ENCODE measurements around the gene CABP5. TPM values are rescaled to one million over a fixed set of nuclear protein-coding genes. Genes with fewer than 3 reads are reported as not detected.

CABP5 gene
- total RNA-seq, 1 experiment from 2014 or later = not detected

DNA sequence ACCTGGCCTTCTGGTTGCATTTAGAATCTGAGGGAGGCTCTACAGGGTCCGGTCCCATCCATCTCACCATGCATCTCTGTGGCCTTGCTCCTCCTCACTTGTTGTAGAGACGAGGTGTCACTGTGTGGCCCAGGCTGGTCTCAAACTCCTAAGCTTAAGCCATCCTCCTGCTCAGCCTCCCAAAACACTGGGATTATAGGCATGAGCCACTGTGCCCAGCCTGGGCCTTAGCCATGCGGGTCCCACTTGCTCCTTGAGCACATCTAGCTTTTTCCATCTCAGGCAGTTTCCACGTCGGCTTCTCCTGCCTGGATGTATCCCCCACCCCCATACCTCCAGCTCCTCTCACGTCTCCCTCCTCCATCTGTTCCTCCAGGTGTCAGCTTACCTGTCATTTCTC is 39.6 kb downstream of the CABP5 start:
- TF ChIP-seq POLR2A (IDR thresholded peaks at IDR 0.05; ENCODE audit: borderline replicate concordance, extremely low read depth, insufficient read depth, insufficient read length) = no peak
- no peak for TF ChIP-seq CEBPB (IDR thresholded peaks at IDR 0.05; ENCODE audit: low read depth)
- TF ChIP-seq FOSL1 (IDR thresholded peaks at IDR 0.05; ENCODE audit: low read depth) = no peak
- TF ChIP-seq ELF1 (IDR thresholded peaks at IDR 0.05; ENCODE audit: borderline replicate concordance, low read depth) = no peak
- TF ChIP-seq CBX3 (IDR thresholded peaks at IDR 0.05; ENCODE audit: low read depth) = no peak
- no peak for TF ChIP-seq SRF (IDR thresholded peaks at IDR 0.05; ENCODE audit: low read depth)
- TF ChIP-seq EZH2 (IDR thresholded peaks at IDR 0.05) = no peak
- TF ChIP-seq, protein P1, sequence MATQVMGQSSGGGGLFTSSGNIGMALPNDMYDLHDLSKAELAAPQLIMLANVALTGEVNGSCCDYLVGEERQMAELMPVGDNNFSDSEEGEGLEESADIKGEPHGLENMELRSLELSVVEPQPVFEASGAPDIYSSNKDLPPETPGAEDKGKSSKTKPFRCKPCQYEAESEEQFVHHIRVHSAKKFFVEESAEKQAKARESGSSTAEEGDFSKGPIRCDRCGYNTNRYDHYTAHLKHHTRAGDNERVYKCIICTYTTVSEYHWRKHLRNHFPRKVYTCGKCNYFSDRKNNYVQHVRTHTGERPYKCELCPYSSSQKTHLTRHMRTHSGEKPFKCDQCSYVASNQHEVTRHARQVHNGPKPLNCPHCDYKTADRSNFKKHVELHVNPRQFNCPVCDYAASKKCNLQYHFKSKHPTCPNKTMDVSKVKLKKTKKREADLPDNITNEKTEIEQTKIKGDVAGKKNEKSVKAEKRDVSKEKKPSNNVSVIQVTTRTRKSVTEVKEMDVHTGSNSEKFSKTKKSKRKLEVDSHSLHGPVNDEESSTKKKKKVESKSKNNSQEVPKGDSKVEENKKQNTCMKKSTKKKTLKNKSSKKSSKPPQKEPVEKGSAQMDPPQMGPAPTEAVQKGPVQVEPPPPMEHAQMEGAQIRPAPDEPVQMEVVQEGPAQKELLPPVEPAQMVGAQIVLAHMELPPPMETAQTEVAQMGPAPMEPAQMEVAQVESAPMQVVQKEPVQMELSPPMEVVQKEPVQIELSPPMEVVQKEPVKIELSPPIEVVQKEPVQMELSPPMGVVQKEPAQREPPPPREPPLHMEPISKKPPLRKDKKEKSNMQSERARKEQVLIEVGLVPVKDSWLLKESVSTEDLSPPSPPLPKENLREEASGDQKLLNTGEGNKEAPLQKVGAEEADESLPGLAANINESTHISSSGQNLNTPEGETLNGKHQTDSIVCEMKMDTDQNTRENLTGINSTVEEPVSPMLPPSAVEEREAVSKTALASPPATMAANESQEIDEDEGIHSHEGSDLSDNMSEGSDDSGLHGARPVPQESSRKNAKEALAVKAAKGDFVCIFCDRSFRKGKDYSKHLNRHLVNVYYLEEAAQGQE (IDR thresholded peaks at IDR 0.05; ENCODE audit: low read depth) = no peak
- TF ChIP-seq, protein P2, sequence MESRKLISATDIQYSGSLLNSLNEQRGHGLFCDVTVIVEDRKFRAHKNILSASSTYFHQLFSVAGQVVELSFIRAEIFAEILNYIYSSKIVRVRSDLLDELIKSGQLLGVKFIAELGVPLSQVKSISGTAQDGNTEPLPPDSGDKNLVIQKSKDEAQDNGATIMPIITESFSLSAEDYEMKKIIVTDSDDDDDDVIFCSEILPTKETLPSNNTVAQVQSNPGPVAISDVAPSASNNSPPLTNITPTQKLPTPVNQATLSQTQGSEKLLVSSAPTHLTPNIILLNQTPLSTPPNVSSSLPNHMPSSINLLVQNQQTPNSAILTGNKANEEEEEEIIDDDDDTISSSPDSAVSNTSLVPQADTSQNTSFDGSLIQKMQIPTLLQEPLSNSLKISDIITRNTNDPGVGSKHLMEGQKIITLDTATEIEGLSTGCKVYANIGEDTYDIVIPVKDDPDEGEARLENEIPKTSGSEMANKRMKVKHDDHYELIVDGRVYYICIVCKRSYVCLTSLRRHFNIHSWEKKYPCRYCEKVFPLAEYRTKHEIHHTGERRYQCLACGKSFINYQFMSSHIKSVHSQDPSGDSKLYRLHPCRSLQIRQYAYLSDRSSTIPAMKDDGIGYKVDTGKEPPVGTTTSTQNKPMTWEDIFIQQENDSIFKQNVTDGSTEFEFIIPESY (IDR thresholded peaks at IDR 0.05; ENCODE audit: extremely low read depth, insufficient replicate concordance, low read length) = no peak
- TF ChIP-seq, protein P3, sequence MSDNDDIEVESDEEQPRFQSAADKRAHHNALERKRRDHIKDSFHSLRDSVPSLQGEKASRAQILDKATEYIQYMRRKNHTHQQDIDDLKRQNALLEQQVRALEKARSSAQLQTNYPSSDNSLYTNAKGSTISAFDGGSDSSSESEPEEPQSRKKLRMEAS (IDR thresholded peaks at IDR 0.05) = no peak
- TF ChIP-seq TCF7L2 (IDR thresholded peaks at IDR 0.05; ENCODE audit: borderline replicate concordance, extremely low read depth, insufficient read depth, insufficient read length) = no peak
- no peak for TF ChIP-seq JUND (IDR thresholded peaks at IDR 0.05)
- TF ChIP-seq ZFX (IDR thresholded peaks at IDR 0.05) = no peak
- no peak for TF ChIP-seq EZH2phosphoT487 (IDR thresholded peaks at IDR 0.05; ENCODE audit: borderline replicate concordance)
- TF ChIP-seq, protein P4, sequence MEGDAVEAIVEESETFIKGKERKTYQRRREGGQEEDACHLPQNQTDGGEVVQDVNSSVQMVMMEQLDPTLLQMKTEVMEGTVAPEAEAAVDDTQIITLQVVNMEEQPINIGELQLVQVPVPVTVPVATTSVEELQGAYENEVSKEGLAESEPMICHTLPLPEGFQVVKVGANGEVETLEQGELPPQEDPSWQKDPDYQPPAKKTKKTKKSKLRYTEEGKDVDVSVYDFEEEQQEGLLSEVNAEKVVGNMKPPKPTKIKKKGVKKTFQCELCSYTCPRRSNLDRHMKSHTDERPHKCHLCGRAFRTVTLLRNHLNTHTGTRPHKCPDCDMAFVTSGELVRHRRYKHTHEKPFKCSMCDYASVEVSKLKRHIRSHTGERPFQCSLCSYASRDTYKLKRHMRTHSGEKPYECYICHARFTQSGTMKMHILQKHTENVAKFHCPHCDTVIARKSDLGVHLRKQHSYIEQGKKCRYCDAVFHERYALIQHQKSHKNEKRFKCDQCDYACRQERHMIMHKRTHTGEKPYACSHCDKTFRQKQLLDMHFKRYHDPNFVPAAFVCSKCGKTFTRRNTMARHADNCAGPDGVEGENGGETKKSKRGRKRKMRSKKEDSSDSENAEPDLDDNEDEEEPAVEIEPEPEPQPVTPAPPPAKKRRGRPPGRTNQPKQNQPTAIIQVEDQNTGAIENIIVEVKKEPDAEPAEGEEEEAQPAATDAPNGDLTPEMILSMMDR (IDR thresholded peaks at IDR 0.05 in 2 of 3, conservative IDR thresholded peaks at IDR 0.05 in 1 of 3; ENCODE audit: borderline replicate concordance in 1 of 3, insufficient read depth in 1 of 3, low read depth in 2 of 3, low read length in 2 of 3) = no peak
- Histone ChIP-seq H3K4me1 (ENCODE audit: control insufficient read depth in 1 of 2, insufficient read depth in 2 of 2, low read length in 2 of 2) (no peaks in the 10 kb centered on the region), H3K36me3 (ENCODE audit: control insufficient read depth in 1 of 2, insufficient read depth in 2 of 2, low read length in 2 of 2) (no peaks in the 10 kb centered on the region), H3K79me2 (ENCODE audit: insufficient read depth, low read length) (no peaks in the 10 kb centered on the region), H3K9me2 (ENCODE audit: insufficient read depth) (no peaks in the 10 kb centered on the region), H2AFZ (ENCODE audit: low read depth, low read length, poor library complexity, severe bottlenecking) (no peak overlapping the region), H3K4me3 (replicated peaks in 1 of 2; ENCODE audit: low read depth in 1 of 2, low read length in 2 of 2) (no peak overlapping the region), H3K27me3 (ENCODE audit: insufficient read depth, low read length) (no peaks in the 10 kb centered on the region), H4K20me1 (ENCODE audit: insufficient read depth) (no peaks in the 10 kb centered on the region), H3K9ac (ENCODE audit: low read length) (no peak overlapping the region), H3K27ac (ENCODE audit: low read depth, low read length) (no peak overlapping the region), H3K4me2 (ENCODE audit: low read length) (no peak overlapping the region), H3K9me3 (ENCODE audit: control insufficient read depth in 1 of 2, insufficient read depth in 1 of 2, low read depth in 1 of 2, low read length in 2 of 2) (no peaks in the 10 kb centered on the region)
- ChIA-PET CTCF (no interaction called here), RAD21 (ENCODE audit: low non-redundant PET in 1 of 2, low total read pairs in 2 of 2, uncharacterized antibody in 2 of 2, unreplicated experiment in 2 of 2) (no interaction called here), POLR2A (no interaction called here)
- intact Hi-C loops (cut with micrococcal nuclease) = no loop called here
- DNase-seq (ENCODE audit: low read depth, low spot score) (no peak), ATAC-seq (no peak)
- no TSS peak for BruUV-seq (replicated peaks)
